IMR-90 (cell line): ENCODE data around the gene CLEC16A. TPM values are rescaled to one million over a fixed set of nuclear protein-coding genes. Genes with fewer than 3 reads are reported as not detected.

Source experiments
- ATAC-seq: fragments of 200-7000 bp; cut with Tn5 transposase; 2 replicates; pipeline ENCODE4 v1.9.1; 2020; ENCODE audit warnings: low read depth, mild to moderate bottlenecking, moderate library complexity
- BruUV-seq: library from RNA; stranded (reverse); fragments of 400-500 nt; replicated peaks from 2 replicates; lab custom pipeline; 2021; lab: Mats Ljungman, UMichigan
- CTCF ChIA-PET: fragments of 300-600 bp; formaldehyde crosslinking; extraction: SDS; loops from one replicate; lab custom pipeline; 2021; ENCODE audit warnings: antibody characterized with exemption; lab: Yijun Ruan, JAX
- POLR2A ChIA-PET: fragments of 300-600 bp; sonication (Branson Sonifier 250); formaldehyde crosslinking; loops from one replicate; lab custom pipeline; 2022; ENCODE audit warnings: antibody characterized with exemption; ENCODE audit not compliant: unreplicated experiment; lab: Charles Lee
- DNase-seq: peaks from one replicate; pipeline ENCODE4 v3.0.0; 2013
- H2AFZ ChIP-seq: replicated peaks from 2 replicates; pipeline ENCODE3; 2013; ENCODE audit warnings: low read length, mild to moderate bottlenecking; ENCODE audit not compliant: poor library complexity
- H2AK5ac ChIP-seq: 2 replicates; pipeline ENCODE4 v1.6.1; 2013; ENCODE audit warnings: low read depth, low read length, inconsistent platforms
- H2AK9ac ChIP-seq: replicated peaks from 2 replicates; pipeline ENCODE3; 2013; ENCODE audit warnings: mild to moderate bottlenecking, low read depth, low read length, moderate library complexity; ENCODE audit not compliant: poor library complexity
- H2BK120ac ChIP-seq: 2 replicates; pipeline ENCODE4 v1.6.1; 2013; ENCODE audit warnings: low read depth, low read length, inconsistent platforms
- H2BK15ac ChIP-seq: 3 replicates; pipeline ENCODE4 v1.6.1; 2013; ENCODE audit warnings: low read depth, low read length, inconsistent platforms
- H2BK20ac ChIP-seq: 2 replicates; pipeline ENCODE4 v1.6.1; 2013; ENCODE audit warnings: low read depth, mild to moderate bottlenecking, inconsistent platforms, low read length, moderate library complexity
- H2BK5ac ChIP-seq: 2 replicates; pipeline ENCODE4 v1.6.1; 2013; ENCODE audit warnings: mild to moderate bottlenecking, low read depth, low read length, inconsistent platforms; ENCODE audit not compliant: poor library complexity, severe bottlenecking
- H3K14ac ChIP-seq: replicated peaks from 2 replicates; pipeline ENCODE4 v1.6.1; 2013; ENCODE audit warnings: low read depth, low read length, inconsistent platforms
- H3K18ac ChIP-seq: 2 replicates; pipeline ENCODE4 v1.6.1; 2013; ENCODE audit warnings: low read depth, low read length, control low read depth
- H3K23ac ChIP-seq: 2 replicates; pipeline ENCODE4 v1.6.1; 2013; ENCODE audit warnings: low read depth, low read length, inconsistent platforms
- H3K27ac ChIP-seq: 2 replicates; pipeline ENCODE4 v1.5.1; 2013; ENCODE audit warnings: mild to moderate bottlenecking, control low read depth, low read length; ENCODE audit not compliant: insufficient read depth
- H3K27me3 ChIP-seq: 2 replicates; pipeline ENCODE4 v1.6.1; 2013; ENCODE audit warnings: low read length; ENCODE audit not compliant: control insufficient read depth, insufficient read depth
- H3K36me3 ChIP-seq: 2 replicates; pipeline ENCODE4 v1.6.1; 2013; ENCODE audit warnings: low read length, mixed read lengths; ENCODE audit not compliant: control insufficient read depth, insufficient read depth
- H3K4ac ChIP-seq: 2 replicates; pipeline ENCODE4 v1.6.1; 2013; ENCODE audit warnings: low read depth, low read length, inconsistent platforms
- H3K4me1 ChIP-seq: 2 replicates; pipeline ENCODE4 v1.6.1; 2013; ENCODE audit warnings: low read length, mixed read lengths; ENCODE audit not compliant: control insufficient read depth, insufficient read depth
- H3K4me2 ChIP-seq: 2 replicates; pipeline ENCODE4 v1.6.1; 2013; ENCODE audit warnings: low read depth, mild to moderate bottlenecking, control low read depth, low read length, moderate library complexity
- H3K4me3 ChIP-seq: 2 replicates; pipeline ENCODE4 v1.5.1; 2013; ENCODE audit warnings: low read depth, mild to moderate bottlenecking, control low read depth, low read length, moderate library complexity; ENCODE audit not compliant: insufficient read depth
- H3K56ac ChIP-seq: 2 replicates; pipeline ENCODE4 v1.6.1; 2013; ENCODE audit warnings: low read length, inconsistent platforms; ENCODE audit not compliant: insufficient read depth; ENCODE audit errors: extremely low read depth
- H3K79me1 ChIP-seq, 2 experiments: 2 replicates each; pipeline ENCODE4 v1.6.1; 2013; ENCODE audit warnings: low read length in 2 of 2, inconsistent platforms in 1 of 2, low read depth in 1 of 2
- H3K9ac ChIP-seq: 2 replicates; pipeline ENCODE4 v1.6.1; 2013; ENCODE audit warnings: low read depth, low read length, control low read depth
- H3K9me1 ChIP-seq: 2 replicates; pipeline ENCODE4 v1.6.1; 2013; ENCODE audit warnings: low read length, inconsistent platforms; ENCODE audit not compliant: insufficient read depth
- H3K9me3 ChIP-seq: 2 replicates; pipeline ENCODE4 v1.6.1; 2013; ENCODE audit warnings: low read length; ENCODE audit not compliant: control insufficient read depth, insufficient read depth
- H4K20me1 ChIP-seq: 2 replicates; pipeline ENCODE4 v1.6.1; 2013; ENCODE audit warnings: low read length, inconsistent platforms; ENCODE audit not compliant: insufficient read depth
- H4K5ac ChIP-seq: 2 replicates; pipeline ENCODE4 v1.6.1; 2013; ENCODE audit warnings: mild to moderate bottlenecking, low read depth, low read length, control low read depth
- H4K8ac ChIP-seq, 2 experiments: 2 replicates each; pipeline ENCODE4 v1.6.1; 2013; ENCODE audit warnings: low read depth in 2 of 2, low read length in 2 of 2, control low read depth in 1 of 2, inconsistent platforms in 1 of 2
- H4K91ac ChIP-seq: 2 replicates; pipeline ENCODE4 v1.6.1; 2013; ENCODE audit warnings: low read depth, low read length, inconsistent platforms; ENCODE audit not compliant: insufficient read depth
- BHLHE40 ChIP-seq: fragments of 150-350 bp; IDR thresholded peaks from 2 replicates; pipeline ENCODE4 v1.6.1; 2016; ENCODE audit warnings: mild to moderate bottlenecking, low read depth, low read length
- CEBPB ChIP-seq: IDR thresholded peaks from 2 replicates; pipeline ENCODE4 v1.6.1; 2012; ENCODE audit warnings: low read depth, low read length, improper control_type of control experiment
- CHD1 ChIP-seq: IDR thresholded peaks from 2 replicates; pipeline ENCODE4 v1.6.1; 2012; ENCODE audit warnings: low read depth, low read length, improper control_type of control experiment
- CTCF ChIP-seq: conservative IDR thresholded peaks from 2 replicates; pipeline ENCODE4 v1.5.1; 2012; ENCODE audit warnings: mild to moderate bottlenecking, low read depth, low read length, improper control_type of control experiment
- ELK1 ChIP-seq: fragments of 150-350 bp; IDR thresholded peaks from 2 replicates; pipeline ENCODE4 v1.6.1; 2016; ENCODE audit warnings: low read depth, mild to moderate bottlenecking, low read length, moderate library complexity, borderline replicate concordance
- FOS ChIP-seq: fragments of 150-350 bp; IDR thresholded peaks from 2 replicates; pipeline ENCODE4 v1.6.1; 2016; ENCODE audit warnings: low read depth, low read length
- MAZ ChIP-seq: IDR thresholded peaks from 2 replicates; pipeline ENCODE4 v1.6.1; 2012; ENCODE audit warnings: low read depth, mild to moderate bottlenecking, low read length, improper control_type of control experiment, moderate library complexity, borderline replicate concordance
- MXI1 ChIP-seq: IDR thresholded peaks from 2 replicates; pipeline ENCODE4 v1.6.1; 2012; ENCODE audit warnings: low read depth, mild to moderate bottlenecking, low read length, moderate library complexity, borderline replicate concordance
- NFE2L2 ChIP-seq: fragments of 150-350 bp; IDR thresholded peaks from 2 replicates; pipeline ENCODE4 v1.6.1; 2016; ENCODE audit warnings: low read depth, mild to moderate bottlenecking, low read length
- POLR2A ChIP-seq: IDR thresholded peaks from 2 replicates; pipeline ENCODE4 v1.6.1; 2012; ENCODE audit warnings: mild to moderate bottlenecking, low read depth, low read length
- RAD21 ChIP-seq: IDR thresholded peaks from 2 replicates; pipeline ENCODE4 v1.6.1; 2012; ENCODE audit warnings: low read length, improper control_type of control experiment
- RCOR1 ChIP-seq: IDR thresholded peaks from 2 replicates; pipeline ENCODE4 v1.6.1; 2012; ENCODE audit warnings: mild to moderate bottlenecking, low read length, improper control_type of control experiment; ENCODE audit not compliant: insufficient replicate concordance
- RFX5 ChIP-seq: IDR thresholded peaks from 2 replicates; pipeline ENCODE4 v1.8.0; 2012; ENCODE audit warnings: low read depth, mild to moderate bottlenecking, low read length, moderate library complexity
- SMC3 ChIP-seq: fragments of 150-350 bp; IDR thresholded peaks from 2 replicates; pipeline ENCODE4 v1.6.1; 2016; ENCODE audit warnings: low read depth, mild to moderate bottlenecking, antibody characterized with exemption, low read length, moderate library complexity
- USF2 ChIP-seq: fragments of 150-350 bp; IDR thresholded peaks from 2 replicates; pipeline ENCODE4 v1.6.1; 2017; ENCODE audit warnings: mild to moderate bottlenecking, antibody characterized with exemption, low read length, low read depth
- WGBS, 2 experiments: methylation state at CpG; one replicate each; pipeline versions ENCODE4 v1.1.5 to v1.1.7; 2013; ENCODE audit warnings: missing lambda C conversion rate in 2 of 2; ENCODE audit not compliant: insufficient read length in 1 of 2; ENCODE audit errors: extremely low coverage in 2 of 2; 5-methylcytosine and 5-hydroxymethylcytosine counted together
- dilution Hi-C: fragments of 300-500 bp; cut with HindIII; formaldehyde crosslinking; loops from one replicate; pipeline ENCODE4 v1.14.3; 2018; ENCODE audit warnings: low sequenced_read_pairs; ENCODE audit not compliant: unreplicated experiment
- in situ Hi-C: fragments of 300-500 bp; cut with MboI; formaldehyde crosslinking; loops from 3 replicates; pipeline ENCODE4 v1.14.3; 2019; ENCODE audit warnings: low sequenced_read_pairs, inconsistent platforms, mixed read lengths
- intact Hi-C: fragments of 100-400 bp; cut with micrococcal nuclease; formaldehyde crosslinking; loops from 2 replicates; pipeline ENCODE4 v1.10.0; 2022
- polyA plus RNA-seq, 3 experiments: library from polyadenylated mRNA; depleted of rRNA; stranded (reverse); fragments of >200 nt; gene quantifications; 2 replicates each; pipeline ENCODE4 v1.2.3, GENCODE V29; 2012; ENCODE audit warnings: low replicate concordance in 1 of 3
- total RNA-seq: library from RNA; depleted of rRNA; stranded (reverse); fragments of >200 nt; gene quantifications from 2 replicates; pipeline ENCODE4 v1.2.3, GENCODE V29; 2012

The CLEC16A gene
- total and polyA plus RNA-seq, 2 of the 4 experiments (the other 2 are of a cell fraction): 15.9 to 16.5 TPM

- Histone ChIP-seq H3K9ac (no peak overlapping the region), H3K56ac (no peak overlapping the region), H3K23ac (no peak overlapping the region), H2AK9ac (no peak overlapping the region), H3K4me3 (no peak overlapping the region), H3K9me1 (peaks cover 7% of the 10 kb centered on the region), H3K9me3 (no peaks in the 10 kb centered on the region), H3K27ac (no peak overlapping the region), H2AK5ac (no peak overlapping the region), H3K36me3 (peaks cover 21% of the 10 kb centered on the region), H4K20me1 (no peaks in the 10 kb centered on the region), H2BK120ac (no peak overlapping the region), H2AFZ (no peak overlapping the region), H3K14ac (no peak overlapping the region), H3K4me1 (peaks cover 3% of the 10 kb centered on the region), H3K18ac (no peak overlapping the region), H4K91ac (no peak overlapping the region), H3K27me3 (no peaks in the 10 kb centered on the region), H2BK20ac (no peak overlapping the region), H2BK15ac (no peak overlapping the region), H3K79me1 (no peaks in the 10 kb centered on the region), H3K4me2 (no peak overlapping the region), H4K8ac (no peak overlapping the region), H2BK5ac (no peak overlapping the region), H4K5ac (no peak overlapping the region), H3K4ac (no peak overlapping the region)
- POLR2A ChIA-PET: no interaction called here
- 100% methylated on average over 1 of the region's 4 CpGs; no CpG with 5 or more reads in 1 of the 2 experiments for WGBS, 2 experiments
- no TSS peak for BruUV-seq
- CTCF ChIA-PET: no interaction called here
- in situ Hi-C loops (no loop called here), intact Hi-C loops (no loop called here), dilution Hi-C loops (no loop called here)
- ATAC-seq: no peak
- DNase-seq: no peak
- no peak for TF ChIP-seq POLR2A
- no peak for TF ChIP-seq SMC3
- TF ChIP-seq RCOR1: no peak
- no peak for TF ChIP-seq USF2
- TF ChIP-seq FOS: no peak
- TF ChIP-seq CEBPB: no peak
- no peak for TF ChIP-seq CTCF
- TF ChIP-seq RFX5: no peak
- TF ChIP-seq ELK1: no peak
- no peak for TF ChIP-seq MAZ
- no peak for TF ChIP-seq BHLHE40
- TF ChIP-seq MXI1: no peak
- TF ChIP-seq RAD21: no peak
- no peak for TF ChIP-seq CHD1
- TF ChIP-seq NFE2L2: no peak
These were observed 227.0 kb downstream of the CLEC16A start for GRCh38 chr16:11171448-11171709.
